Activated T-helper 1 cell treated with anti-CD3 and anti-CD28 coated beads, Interleukin-2, amount 50 U/mL, for 16 hours (primary cell): ENCODE results near the gene IZUMO4.

Experiments
- DNase-seq, 2 donors: peaks; one replicate each; pipeline ENCODE4 v3.0.0-alpha.2; 2020; ENCODE audit warnings: low read depth in 1 of 2, low spot score in 1 of 2

IZUMO4 gene

GRCh38 chr19:2103045-2103707 lies 6.5 kb downstream of the IZUMO4 start:
- no peak for DNase-seq

GRCh38 chr19:2108251-2109016 lies 11.7 kb downstream of the IZUMO4 start:
- no peak for DNase-seq

- no peak for DNase-seq
Measured at GRCh38 chr19:2109046-2109864, 12.5 kb downstream of the IZUMO4 start.

- DNase-seq, result no peak
Measured at GRCh38 chr19:2110822-2111221, 14.1 kb downstream of the IZUMO4 start.

GRCh38 chr19:2111425-2111824 lies 14.7 kb downstream of the IZUMO4 start:
- no peak for DNase-seq

- DNase-seq, result no peak
Measured at GRCh38 chr19:2111886-2112285, 15.2 kb downstream of the IZUMO4 start.

GRCh38 chr19:2112516-2113320 lies 16.0 kb downstream of the IZUMO4 start:
- no peak for DNase-seq

GRCh38 chr19:2113439-2114211 lies 16.9 kb downstream of the IZUMO4 start:
- DNase-seq, result no peak

- DNase-seq, result no peak
Measured at GRCh38 chr19:2114218-2114617, 17.5 kb downstream of the IZUMO4 start.

- no peak for DNase-seq
Measured at GRCh38 chr19:2114821-2115220, 18.1 kb downstream of the IZUMO4 start.

- no peak for DNase-seq
Measured at GRCh38 chr19:2115324-2115723, 18.6 kb downstream of the IZUMO4 start.

GRCh38 chr19:2115911-2116426 lies 19.3 kb downstream of the IZUMO4 start:
- DNase-seq, result no peak

GRCh38 chr19:2116507-2116906 lies 19.8 kb downstream of the IZUMO4 start:
- DNase-seq, result no peak

GRCh38 chr19:2117215-2117960 lies 20.7 kb downstream of the IZUMO4 start:
- DNase-seq, result no peak

- DNase-seq, result no peak
Measured at GRCh38 chr19:2118438-2118837, 21.7 kb downstream of the IZUMO4 start.

GRCh38 chr19:2119921-2120785 lies 23.4 kb downstream of the IZUMO4 start:
- no peak for DNase-seq

GRCh38 chr19:2120821-2121220 lies 24.1 kb downstream of the IZUMO4 start:
- no peak for DNase-seq

GRCh38 chr19:2121416-2122051 lies 24.8 kb downstream of the IZUMO4 start:
- no peak for DNase-seq
